B cell (primary cell): ENCODE results near the gene ZNF724. TPM values are rescaled to one million over a fixed set of nuclear protein-coding genes. Genes with fewer than 3 reads are reported as not detected.

Experiments
- ATAC-seq: fragments of 200-7000 bp; cut with Tn5 transposase; one replicate; pipeline ENCODE4 v1.10.0; 2021; ENCODE audit warnings: low read depth, mild to moderate bottlenecking, moderate number of reproducible peaks, moderate library complexity
- CTCF ChIA-PET: fragments of 350-600 bp; sonication (Branson Sonifier 250); formaldehyde crosslinking; loops from one replicate; lab custom pipeline; 2021; ENCODE audit warnings: antibody characterized with exemption, inconsistent platforms; lab: Charles Lee
- POLR2A ChIA-PET: fragments of 350-600 bp; sonication (Branson Sonifier 250); formaldehyde crosslinking; loops from one replicate; lab custom pipeline; 2021; ENCODE audit warnings: antibody characterized with exemption; lab: Charles Lee
- DNase-seq: peaks from one replicate; pipeline ENCODE4 v3.0.0; 2013
- H2AFZ ChIP-seq: 2 replicates; pipeline ENCODE4 v1.6.1; 2012; ENCODE audit warnings: mild to moderate bottlenecking, low read depth, low read length; ENCODE audit not compliant: insufficient read depth, poor library complexity, severe bottlenecking
- H3K27ac ChIP-seq, 2 donors: 1 replicate in 1 of 2; 2 replicates in 1 of 2; pipeline ENCODE4 v1.5.1; 2012 to 2013; ENCODE audit warnings: low read length in 2 of 2, mild to moderate bottlenecking in 2 of 2, moderate library complexity in 1 of 2
- H3K27me3 ChIP-seq, 4 experiments: fragments of 200-600 bp in 1 of 4; sonication (generic) in 1 of 4; replicated peaks in 1 of 4; 1 replicate in 2 of 4; 2 replicates in 2 of 4; pipeline versions ENCODE4 v1.6.1 to v1.7.0; 2013 to 2016; ENCODE audit warnings: low read length in 3 of 4, mild to moderate bottlenecking in 2 of 4, mixed read lengths in 1 of 4, moderate library complexity in 1 of 4; ENCODE audit not compliant: insufficient read depth in 4 of 4, control insufficient read depth in 3 of 4; ENCODE audit errors: control extremely low read depth in 1 of 4
- H3K36me3 ChIP-seq, 2 experiments: replicated peaks in 1 of 2; 1 replicate in 1 of 2; 2 replicates in 1 of 2; pipeline versions ENCODE4 v1.6.1 to v1.7.1; 2013; ENCODE audit warnings: low read length in 1 of 2; ENCODE audit not compliant: insufficient read depth in 2 of 2, control insufficient read depth in 1 of 2; ENCODE audit errors: control extremely low read depth in 1 of 2, extremely low read depth in 1 of 2
- H3K4me1 ChIP-seq, 2 donors: fragments of 200-600 bp in 1 of 2; sonication (generic) in 1 of 2; 1 replicate in 1 of 2; 2 replicates in 1 of 2; pipeline versions ENCODE4 v1.5.1 to v1.6.1; 2013 to 2017; ENCODE audit warnings: low read length in 2 of 2; ENCODE audit not compliant: control insufficient read depth in 2 of 2, insufficient read depth in 2 of 2
- H3K4me2 ChIP-seq: replicated peaks from 2 replicates; pipeline ENCODE3; 2012; ENCODE audit warnings: mild to moderate bottlenecking, low read depth, low read length; ENCODE audit not compliant: poor library complexity, severe bottlenecking
- H3K4me3 ChIP-seq, 5 experiments: fragments of 200-600 bp in 1 of 5; sonication (generic) in 1 of 5; 1 replicate in 3 of 5; 2 replicates in 2 of 5; pipeline versions ENCODE4 v1.5.1 to v1.7.0; 2011 to 2016; ENCODE audit warnings: low read length in 4 of 5, mild to moderate bottlenecking in 4 of 5, low read depth in 2 of 5, control low read depth in 1 of 5, moderate library complexity in 1 of 5; ENCODE audit not compliant: insufficient read depth in 1 of 5; ENCODE audit errors: control extremely low read depth in 1 of 5, extremely low read depth in 1 of 5
- H3K79me2 ChIP-seq: fragments of 200-600 bp; sonication (generic); one replicate; pipeline ENCODE4 v1.6.0; 2016; ENCODE audit warnings: low read length; ENCODE audit not compliant: control insufficient read depth, insufficient read depth
- H3K9ac ChIP-seq: fragments of 200-600 bp; sonication (generic); 2 replicates; pipeline ENCODE4 v1.6.1; 2017; ENCODE audit warnings: mild to moderate bottlenecking, low read length, moderate library complexity
- H3K9me3 ChIP-seq, 3 donors: one replicate each; pipeline versions ENCODE4 v1.6.1 to v1.7.1; 2013; ENCODE audit warnings: low read length in 2 of 3; ENCODE audit not compliant: control insufficient read depth in 2 of 3, insufficient read depth in 1 of 3; ENCODE audit errors: control extremely low read depth in 1 of 3
- H4K20me1 ChIP-seq: 2 replicates; pipeline ENCODE4 v1.6.0; 2012; ENCODE audit warnings: mild to moderate bottlenecking, low read length; ENCODE audit not compliant: insufficient read depth, control insufficient read depth, poor library complexity, severe bottlenecking
- H3K27ac Mint-ChIP-seq: one replicate; pipeline ENCODE4 v1.8.0; 2021; ENCODE audit warnings: mixed read lengths
- H3K27me3 Mint-ChIP-seq: one replicate; pipeline ENCODE4 v1.8.0; 2021; ENCODE audit warnings: mixed read lengths
- H3K4me1 Mint-ChIP-seq: one replicate; pipeline ENCODE4 v1.8.0; 2021; ENCODE audit warnings: mixed read lengths
- H3K4me3 Mint-ChIP-seq: one replicate; pipeline ENCODE4 v1.8.0; 2021; ENCODE audit warnings: mixed read lengths
- H3K9me3 Mint-ChIP-seq: one replicate; pipeline ENCODE4 v1.8.0; 2022; ENCODE audit warnings: mixed read lengths; ENCODE audit not compliant: insufficient read depth
- CTCF ChIP-seq: fragments of 200-600 bp; IDR thresholded peaks from one replicate; pipeline ENCODE4 v1.8.0; 2022; ENCODE audit warnings: antibody characterized with exemption, mild to moderate bottlenecking
- EZH2 ChIP-seq: IDR thresholded peaks from 2 replicates; pipeline ENCODE4 v1.6.1; 2012; ENCODE audit warnings: borderline replicate concordance, low read depth, mild to moderate bottlenecking, moderate library complexity, low read length; ENCODE audit not compliant: insufficient read depth, poor library complexity, severe bottlenecking
- WGBS: methylation state at CpG from one replicate; pipeline ENCODE4 v1.1.5; 2013; ENCODE audit warnings: missing lambda C conversion rate; ENCODE audit not compliant: insufficient coverage; 5-methylcytosine and 5-hydroxymethylcytosine counted together
- intact Hi-C: fragments of 100-400 bp; cut with micrococcal nuclease; formaldehyde crosslinking; loops from one replicate; pipeline ENCODE4 v1.10.0; 2022
- polyA plus RNA-seq: library from polyadenylated mRNA; depleted of rRNA; stranded (reverse); fragments of >200 nt; gene quantifications from 2 replicates; pipeline ENCODE4 v1.2.3, GENCODE V29; 2012
- total RNA-seq, 2 donors: library from RNA; stranded (reverse); fragments of 120-200 nt in 1 of 2; gene quantifications; 1 replicate in 1 of 2; 2 replicates in 1 of 2; pipeline versions ENCODE4 v1.2.3 to v1.2.4, GENCODE V29; 2013 to 2022

ZNF724 gene
- total and polyA plus RNA-seq, 2 donors (not counting 1 experiment from before 2014, with no cell fraction given) = 1.6 to 10.0 TPM

- Histone ChIP-seq H3K4me3 (no peak overlapping the region), H3K9ac (no peak overlapping the region), H3K9me3 (peaks cover 0 to 17% (median 1%) of the 10 kb centered on the region in 3 donors), H4K20me1 (no peaks in the 10 kb centered on the region), H3K27me3 (no peaks in the 10 kb centered on the region), H3K36me3 (no peaks in the 10 kb centered on the region), H3K27ac (no peak overlapping the region), H3K4me2 (no peak overlapping the region), H3K4me1 (no peaks in the 10 kb centered on the region), H2AFZ (no peak overlapping the region), H3K79me2 (no peaks in the 10 kb centered on the region)
- DNase-seq (no peak), ATAC-seq (no peak)
- intact Hi-C loops = no loop called here
- Mint-ChIP-seq H3K27ac (no peak overlapping the region), H3K27me3 (no peaks in the 10 kb centered on the region), H3K9me3 (peaks cover 2% of the 10 kb centered on the region), H3K4me1 (peaks cover 3% of the 10 kb centered on the region), H3K4me3 (no peak overlapping the region)
- ChIA-PET POLR2A (no interaction called here), CTCF (no interaction called here)
- no peak for TF ChIP-seq CTCF
- 93% methylated on average over 3 of the region's 3 CpGs for WGBS
Measured at GRCh38 chr19:23287620-23288019, 37.4 kb upstream of the ZNF724 start.

GRCh38 chr19:23286477-23286876, 36.3 kb upstream of the ZNF724 start:
- Mint-ChIP-seq H3K27ac (no peak overlapping the region), H3K9me3 (peaks cover 2% of the 10 kb centered on the region), H3K4me3 (no peak overlapping the region), H3K4me1 (peaks cover 5% of the 10 kb centered on the region), H3K27me3 (no peaks in the 10 kb centered on the region)
- TF ChIP-seq CTCF (peak; percentile 70), EZH2 (no peak)
- H3K4me2 ChIP-seq = no peak overlapping the region
- ChIA-PET POLR2A (no interaction called here), CTCF (no interaction called here)
- no peaks in the 10 kb centered on the region for H4K20me1 ChIP-seq
- H3K4me3 ChIP-seq = no peak overlapping the region
- H3K4me1 ChIP-seq = no peaks in the 10 kb centered on the region
- H2AFZ ChIP-seq = no peak overlapping the region
- intact Hi-C loops = no loop called here
- H3K27ac ChIP-seq = no peak overlapping the region
- ATAC-seq (peak; percentile 63), DNase-seq (peak; percentile 42)
- WGBS = 83% methylated on average over 2 of the region's 2 CpGs
- H3K79me2 ChIP-seq = no peaks in the 10 kb centered on the region
- H3K27me3 ChIP-seq = no peaks in the 10 kb centered on the region
- no peak overlapping the region for H3K9ac ChIP-seq
- peaks cover 0 to 17% (median 1%) of the 10 kb centered on the region in 3 donors for H3K9me3 ChIP-seq
- no peaks in the 10 kb centered on the region for H3K36me3 ChIP-seq
